Loucy (cell line): ENCODE data around the gene AVPI1.

Experiments
- EZH2phosphoT487 ChIP-seq: fragments of 200-600 bp; IDR thresholded peaks from 2 replicates; pipeline ENCODE4 v1.6.1; 2018; ENCODE audit warnings: antibody characterized with exemption, mild to moderate bottlenecking, moderate library complexity, borderline replicate concordance
- TF ChIP-seq, protein P1 (sequence below): fragments of 200-600 bp; sonication (generic); conservative IDR thresholded peaks from 2 replicates; pipeline ENCODE4 v1.5.1; 2014; ENCODE audit warnings: mild to moderate bottlenecking, antibody characterized with exemption, low read length

DNA sequence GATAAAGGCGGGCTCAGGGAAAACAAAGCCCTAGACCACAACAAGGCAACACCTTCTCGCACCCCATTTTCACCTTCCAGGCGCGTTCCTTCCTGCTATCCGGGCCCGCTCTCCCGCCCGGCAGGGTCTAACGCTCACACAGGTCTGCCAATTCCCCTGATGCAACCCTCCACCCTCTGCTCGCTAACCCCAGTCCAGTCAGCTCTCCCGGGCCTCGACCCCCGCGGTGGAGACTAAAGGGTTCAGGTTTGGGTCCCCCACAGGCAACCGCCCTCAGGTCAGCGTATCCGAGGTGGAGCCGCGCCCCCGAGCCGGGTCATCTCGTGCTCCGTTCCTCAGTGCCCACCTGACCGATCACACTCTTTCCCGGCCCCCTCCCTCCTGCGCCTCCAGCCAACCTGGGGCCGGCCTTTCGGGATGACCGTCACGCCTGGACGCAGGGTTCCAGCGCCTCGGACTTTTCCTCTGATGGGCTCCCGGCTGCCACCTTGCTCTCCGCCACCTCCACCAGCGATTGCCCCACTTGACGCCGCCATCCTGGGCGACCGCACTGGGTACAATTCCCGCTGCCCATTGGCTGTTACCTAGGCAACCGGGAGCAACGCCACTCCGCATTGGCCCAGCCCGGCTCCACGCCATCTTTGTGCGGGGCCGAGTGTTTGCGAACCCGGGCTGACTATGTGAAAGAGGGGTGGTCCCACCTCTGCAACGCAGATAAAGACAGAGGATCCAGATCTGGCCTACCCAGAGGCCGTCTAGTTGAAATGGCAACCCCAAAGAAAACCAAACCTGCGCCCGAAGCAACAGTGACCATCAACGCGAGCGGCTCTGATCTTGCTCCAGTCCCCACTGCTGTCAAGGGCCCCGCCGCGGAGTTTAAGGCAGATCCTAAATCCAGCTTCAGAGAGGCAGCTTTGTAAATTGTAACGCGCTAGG, 53.8 kb downstream of the AVPI1 start, which contains the start of gene MORN4:
- TF ChIP-seq, protein P1, sequence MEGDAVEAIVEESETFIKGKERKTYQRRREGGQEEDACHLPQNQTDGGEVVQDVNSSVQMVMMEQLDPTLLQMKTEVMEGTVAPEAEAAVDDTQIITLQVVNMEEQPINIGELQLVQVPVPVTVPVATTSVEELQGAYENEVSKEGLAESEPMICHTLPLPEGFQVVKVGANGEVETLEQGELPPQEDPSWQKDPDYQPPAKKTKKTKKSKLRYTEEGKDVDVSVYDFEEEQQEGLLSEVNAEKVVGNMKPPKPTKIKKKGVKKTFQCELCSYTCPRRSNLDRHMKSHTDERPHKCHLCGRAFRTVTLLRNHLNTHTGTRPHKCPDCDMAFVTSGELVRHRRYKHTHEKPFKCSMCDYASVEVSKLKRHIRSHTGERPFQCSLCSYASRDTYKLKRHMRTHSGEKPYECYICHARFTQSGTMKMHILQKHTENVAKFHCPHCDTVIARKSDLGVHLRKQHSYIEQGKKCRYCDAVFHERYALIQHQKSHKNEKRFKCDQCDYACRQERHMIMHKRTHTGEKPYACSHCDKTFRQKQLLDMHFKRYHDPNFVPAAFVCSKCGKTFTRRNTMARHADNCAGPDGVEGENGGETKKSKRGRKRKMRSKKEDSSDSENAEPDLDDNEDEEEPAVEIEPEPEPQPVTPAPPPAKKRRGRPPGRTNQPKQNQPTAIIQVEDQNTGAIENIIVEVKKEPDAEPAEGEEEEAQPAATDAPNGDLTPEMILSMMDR: no peak
- no peak for TF ChIP-seq EZH2phosphoT487
